Lower lobe of right lung (tissue), 2 donors: ENCODE measurements around the gene PRSS50. TPM values are rescaled to one million over a fixed set of nuclear protein-coding genes. Genes with fewer than 3 reads are reported as not detected.
A peak's percentile ranks its signal among the peaks of the same experiment; 100 is the strongest.

Experiments used
- ATAC-seq, 2 donors: fragments of 200-7000 bp; cut with Tn5 transposase; one replicate each; pipeline ENCODE4 v1.9.1; 2020 to 2022; ENCODE audit warnings: mild to moderate bottlenecking in 2 of 2, moderate library complexity in 2 of 2
- DNase-seq: peaks from one replicate; pipeline ENCODE4 v3.0.0-alpha.2; 2020
- H3K27ac ChIP-seq: fragments of 200-600 bp; one replicate; pipeline ENCODE4 v1.8.0; 2022
- H3K27me3 ChIP-seq: fragments of 200-600 bp; one replicate; pipeline ENCODE4 v1.8.0; 2022; ENCODE audit warnings: low read depth
- H3K36me3 ChIP-seq: fragments of 200-600 bp; one replicate; pipeline ENCODE4 v1.8.0; 2022; ENCODE audit warnings: mild to moderate bottlenecking
- H3K4me1 ChIP-seq: fragments of 200-600 bp; one replicate; pipeline ENCODE4 v1.8.0; 2022
- H3K4me3 ChIP-seq: fragments of 200-600 bp; one replicate; pipeline ENCODE4 v1.8.0; 2022; ENCODE audit warnings: mild to moderate bottlenecking
- H3K9me3 ChIP-seq: fragments of 200-600 bp; one replicate; pipeline ENCODE4 v1.8.0; 2022
- CTCF ChIP-seq: fragments of 200-600 bp; IDR thresholded peaks from one replicate; pipeline ENCODE4 v1.8.0; 2022; ENCODE audit warnings: antibody characterized with exemption, mild to moderate bottlenecking
- intact Hi-C: fragments of 100-400 bp; cut with DNase I; formaldehyde crosslinking; loops from one replicate; pipeline ENCODE4 v1.11.0; 2022
- total RNA-seq: library from RNA; stranded (reverse); fragmentation: NEBNext Ultra II Directional; extraction: Animal tissue kit (Norgen Biotek cat#: 25700); gene quantifications from one replicate; pipeline ENCODE4 v1.2.1, GENCODE V29; 2021
- donor health status: DM: no; HTN: yes; CAD: no; lungs with severe emphysema.

Gene PRSS50
- total RNA-seq, 1 donor from 2014 or later: 0.41 TPM

DNA sequence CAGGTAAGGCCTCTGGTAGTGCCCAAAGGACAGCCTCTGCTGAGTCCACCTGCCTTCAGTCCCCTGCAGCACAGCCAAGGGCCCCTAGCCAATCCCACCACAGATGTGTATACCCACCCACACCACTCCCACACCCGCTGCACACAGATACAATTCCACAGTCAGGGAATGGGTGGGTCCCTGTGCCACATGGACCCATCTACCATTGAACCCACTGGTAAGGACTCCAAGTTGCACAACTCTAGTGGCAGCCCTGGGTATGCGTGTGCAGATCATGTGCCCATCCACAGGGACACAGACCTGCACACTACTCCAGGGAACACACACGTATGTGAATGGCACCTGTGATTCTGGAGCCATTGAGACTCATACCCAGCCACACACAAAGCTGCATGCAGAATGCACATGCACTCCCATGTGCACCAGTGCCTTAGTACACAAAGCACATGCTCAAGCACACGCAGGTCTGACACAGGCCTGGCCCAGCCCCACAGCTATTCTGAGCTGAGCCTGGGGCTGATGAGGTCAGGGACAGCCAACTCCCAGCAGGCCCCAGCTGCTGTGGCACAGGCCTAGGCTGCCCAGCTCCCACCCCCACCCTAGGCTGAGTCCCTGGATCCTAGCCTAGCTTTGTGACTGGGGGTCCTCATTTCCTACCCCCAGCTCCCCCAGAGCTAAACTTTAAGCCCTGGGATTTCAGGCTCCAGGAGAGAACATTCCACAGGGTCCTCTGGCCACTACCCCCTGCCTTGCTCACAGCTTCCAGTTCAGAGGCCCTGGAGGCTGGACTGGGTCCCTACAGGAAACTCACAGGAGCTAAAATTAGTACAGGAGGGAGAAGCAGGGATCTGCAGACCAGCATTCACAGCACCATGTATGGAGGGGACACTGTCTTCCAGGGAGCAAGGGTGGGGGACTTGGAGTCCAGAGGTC is 21.4 kb downstream of the PRSS50 start:
- DNase-seq (no peak), ATAC-seq (no peak)
- Histone ChIP-seq H3K4me1 (peaks cover 81% of the 10 kb centered on the region), H3K36me3 (no peaks in the 10 kb centered on the region), H3K27ac (peak overlapping the region; percentile 90), H3K27me3 (peaks cover 8% of the 10 kb centered on the region), H3K4me3 (no peak overlapping the region), H3K9me3 (no peaks in the 10 kb centered on the region)
- TF ChIP-seq CTCF: no peak
- intact Hi-C loops: no loop called here

GRCh38 chr3:46695177-46695961 is 22.3 kb downstream of the PRSS50 start:
- intact Hi-C loops: no loop called here

DNA sequence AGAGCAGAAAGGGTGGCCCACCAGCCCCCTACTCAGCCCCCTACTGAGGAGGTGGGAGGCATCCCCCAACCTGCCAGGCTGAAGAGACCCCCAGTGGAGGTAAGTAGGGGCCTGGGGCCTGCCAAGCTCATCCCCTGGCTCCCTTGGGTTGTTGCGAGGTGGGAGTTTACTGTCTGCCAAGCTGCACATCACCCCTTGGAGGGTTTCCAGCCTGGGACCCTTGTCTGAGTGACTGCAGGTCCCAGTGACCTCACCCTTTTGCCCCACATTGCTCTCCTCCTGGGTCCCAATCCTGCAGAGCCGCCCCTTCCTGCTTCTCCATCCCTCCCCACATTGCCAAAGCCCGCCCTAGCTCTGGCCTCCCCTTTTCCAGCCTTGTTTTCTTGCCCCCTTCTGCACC is 23.1 kb downstream of the PRSS50 start:
- no peaks in the 10 kb centered on the region for H3K9me3 ChIP-seq
- intact Hi-C loops: no loop called here
- ATAC-seq: no peak
- no peak overlapping the region for H3K4me3 ChIP-seq
- DNase-seq: no peak
- no peak for TF ChIP-seq CTCF
- H3K27me3 ChIP-seq: peaks cover 6% of the 10 kb centered on the region
- H3K27ac ChIP-seq: peak overlapping the region; percentile 90
- H3K4me1 ChIP-seq: peaks cover 78% of the 10 kb centered on the region
- no peaks in the 10 kb centered on the region for H3K36me3 ChIP-seq

More at GRCh38 chr3:46695177-46695961, 22.3 kb downstream of the PRSS50 start:
- peak; percentile 9 to 43 for ATAC-seq
- peaks cover 6% of the 10 kb centered on the region for H3K27me3 ChIP-seq
- peak overlapping the region; percentile 90 for H3K27ac ChIP-seq
- peaks cover 81% of the 10 kb centered on the region for H3K4me1 ChIP-seq
- TF ChIP-seq CTCF: peak; percentile 24
- no peak overlapping the region for H3K4me3 ChIP-seq
- no peaks in the 10 kb centered on the region for H3K36me3 ChIP-seq
- DNase-seq: peak; percentile 83
- no peaks in the 10 kb centered on the region for H3K9me3 ChIP-seq

DNA sequence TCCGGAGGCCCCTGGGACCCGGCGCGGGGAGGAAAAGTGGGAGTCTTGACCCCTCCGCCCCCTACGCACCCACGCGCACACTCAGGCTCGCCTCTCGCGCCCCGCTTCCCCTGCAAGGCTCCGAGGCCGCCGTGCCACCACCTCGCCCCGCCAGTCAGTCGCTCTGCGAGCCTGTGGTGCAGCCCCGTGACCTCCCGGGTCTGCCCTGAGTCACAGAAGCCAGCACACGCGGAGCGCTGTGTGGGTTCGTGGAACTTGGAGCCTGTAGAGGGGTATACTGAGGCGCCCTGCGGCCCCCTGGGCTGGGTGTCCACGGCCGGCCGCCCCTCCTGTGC is 23.8 kb downstream of the PRSS50 start:
- intact Hi-C loops: no loop called here
- Histone ChIP-seq H3K27ac (peak overlapping the region; percentile 90), H3K4me3 (peak overlapping the region; percentile 81), H3K9me3 (no peaks in the 10 kb centered on the region), H3K27me3 (peaks cover 6% of the 10 kb centered on the region), H3K36me3 (no peaks in the 10 kb centered on the region), H3K4me1 (peaks cover 78% of the 10 kb centered on the region)
- peak; percentile 67 for DNase-seq
- TF ChIP-seq CTCF: no peak
- peak; percentile 7 to 9 for ATAC-seq

DNA sequence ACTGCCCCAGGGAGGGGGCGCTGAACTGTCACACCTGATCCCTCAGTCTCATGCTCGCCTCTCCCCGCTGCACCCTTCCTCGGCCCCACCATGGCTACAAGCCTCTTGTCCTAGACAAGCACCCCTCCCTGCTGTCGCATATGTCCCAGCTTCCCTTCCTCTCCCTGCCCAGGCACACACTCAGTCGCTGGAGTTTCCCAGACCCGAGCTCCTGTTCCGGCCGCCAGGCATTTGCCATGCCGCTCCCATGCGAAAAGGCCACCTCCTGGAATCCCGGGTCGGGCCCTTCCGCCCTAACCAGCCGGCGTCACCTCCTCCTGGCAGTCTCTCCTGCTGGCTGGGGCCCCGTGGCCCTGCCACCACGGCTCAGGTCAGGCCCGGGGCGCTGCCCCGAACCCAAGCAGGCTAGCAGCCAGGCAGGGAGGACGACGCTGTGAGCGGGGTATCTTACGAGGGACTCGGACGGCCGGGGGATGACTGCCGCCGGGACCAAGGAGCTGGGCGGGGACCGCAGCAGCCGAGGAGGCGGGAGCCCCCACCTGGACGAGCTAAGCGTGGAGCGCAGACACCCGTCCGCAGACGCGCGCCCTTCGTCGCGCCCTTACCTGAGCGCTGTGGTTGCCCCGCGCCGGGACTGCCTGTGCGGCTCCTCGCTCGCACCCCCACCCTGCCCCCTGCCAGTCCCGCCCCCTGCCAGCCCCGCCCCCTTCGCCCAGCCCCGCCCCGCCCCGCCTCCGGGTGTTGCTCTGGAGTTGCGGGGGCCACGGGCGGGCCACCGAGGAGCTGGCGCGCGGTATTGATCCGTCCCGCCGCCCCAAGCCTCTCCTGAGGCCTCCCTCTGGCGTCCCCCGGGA is 24.4 kb downstream of the PRSS50 start, which contains the start of gene ALS2CL:
TSS of gene ALS2CL (minus strand) at position 642 of the 854 bp plus-strand sequence. CDS start 4,239 bp downstream, outside the sequence.
- Histone ChIP-seq H3K27ac (peak within 1 kb of the TSS; percentile 90), H3K4me1 (peaks cover 78% of the 10 kb centered on the region), H3K4me3 (peak within 1 kb of the TSS; percentile 81), H3K36me3 (peaks cover 6% of the 10 kb centered on the region), H3K9me3 (no peaks in the 10 kb centered on the region), H3K27me3 (peaks cover 6% of the 10 kb centered on the region)
- DNase-seq (peak; percentile 81), ATAC-seq (peak; percentile 84 to 88)
- intact Hi-C loops: no loop called here
- TF ChIP-seq CTCF: no peak
